ENCODE measurements around the gene FBXO27. TPM values are rescaled to one million over a fixed set of nuclear protein-coding genes. Genes with fewer than 3 reads are reported as not detected.

FBXO27 gene
- total RNA-seq, result 10 to 100 TPM; 15.9 to 26.4 TPM

- WGBS, result 3% methylated on average over 66 of the region's 66 CpGs
These were observed at the start of gene FBXO27 for GRCh38 chr19:39032063-39032918. TSS of gene FBXO27 (minus strand) at chr19:39032549. CDS start at chr19:39032227, 322 bp downstream.

DNA sequence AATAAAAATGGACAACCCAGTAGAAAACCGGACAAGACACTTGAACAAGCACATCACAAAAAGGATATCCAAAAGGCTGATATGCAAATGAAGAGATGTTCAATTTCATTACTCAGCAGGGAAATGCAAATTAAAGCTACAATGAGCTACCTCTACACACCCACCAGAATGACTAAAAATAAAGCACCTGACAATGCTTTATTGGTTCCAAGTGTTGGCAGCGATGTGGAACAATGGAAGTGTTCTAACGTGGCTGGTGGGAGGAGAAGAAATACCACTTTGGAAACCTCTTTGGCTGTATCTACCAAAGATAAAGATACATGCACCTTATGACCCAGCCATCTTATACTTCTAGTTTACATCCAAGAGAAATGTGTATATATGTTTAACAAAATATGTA is 48.1 kb upstream of the FBXO27 start:
- WGBS, result 47% methylated on average over 3 of the region's 3 CpGs
- Histone ChIP-seq H3K4me3 (no peak overlapping the region), H3K9me3 (no peaks in the 10 kb centered on the region), H3K4me1 (replicated peaks) (peaks cover 2% of the 10 kb centered on the region), H3K36me3 (no peaks in the 10 kb centered on the region), H3K27ac (no peak overlapping the region), H3K27me3 (replicated peaks; ENCODE audit: insufficient read depth) (peaks cover 3% of the 10 kb centered on the region)
- intact Hi-C loops (cut with DNase I), result no loop called here
- no peak for TF ChIP-seq POLR2AphosphoS5 (IDR thresholded peaks at IDR 0.05)
- TF ChIP-seq, protein P1, sequence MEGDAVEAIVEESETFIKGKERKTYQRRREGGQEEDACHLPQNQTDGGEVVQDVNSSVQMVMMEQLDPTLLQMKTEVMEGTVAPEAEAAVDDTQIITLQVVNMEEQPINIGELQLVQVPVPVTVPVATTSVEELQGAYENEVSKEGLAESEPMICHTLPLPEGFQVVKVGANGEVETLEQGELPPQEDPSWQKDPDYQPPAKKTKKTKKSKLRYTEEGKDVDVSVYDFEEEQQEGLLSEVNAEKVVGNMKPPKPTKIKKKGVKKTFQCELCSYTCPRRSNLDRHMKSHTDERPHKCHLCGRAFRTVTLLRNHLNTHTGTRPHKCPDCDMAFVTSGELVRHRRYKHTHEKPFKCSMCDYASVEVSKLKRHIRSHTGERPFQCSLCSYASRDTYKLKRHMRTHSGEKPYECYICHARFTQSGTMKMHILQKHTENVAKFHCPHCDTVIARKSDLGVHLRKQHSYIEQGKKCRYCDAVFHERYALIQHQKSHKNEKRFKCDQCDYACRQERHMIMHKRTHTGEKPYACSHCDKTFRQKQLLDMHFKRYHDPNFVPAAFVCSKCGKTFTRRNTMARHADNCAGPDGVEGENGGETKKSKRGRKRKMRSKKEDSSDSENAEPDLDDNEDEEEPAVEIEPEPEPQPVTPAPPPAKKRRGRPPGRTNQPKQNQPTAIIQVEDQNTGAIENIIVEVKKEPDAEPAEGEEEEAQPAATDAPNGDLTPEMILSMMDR (IDR thresholded peaks at IDR 0.05), result no peak
- no peak for TF ChIP-seq POLR2A (IDR thresholded peaks at IDR 0.05)
- no peak for DNase-seq (ENCODE audit: low spot score)

More at GRCh38 chr19:39032063-39032918, at the start of gene FBXO27:
- no peaks in the 10 kb centered on the region for H3K4me1 ChIP-seq (replicated peaks)
- H3K27ac ChIP-seq, result peak within 1 kb of the TSS; percentile 74 to 79
- intact Hi-C loops (cut with DNase I), result no loop called here
- peak; percentile 10 for DNase-seq (ENCODE audit: low spot score)
- peak within 1 kb of the TSS; percentile 52 to 54 for H3K4me3 ChIP-seq
- H3K9me3 ChIP-seq, result no peaks in the 10 kb centered on the region
- no peaks in the 10 kb centered on the region for H3K27me3 ChIP-seq (replicated peaks; ENCODE audit: insufficient read depth)
- no peaks in the 10 kb centered on the region for H3K36me3 ChIP-seq
- TF ChIP-seq POLR2AphosphoS5 (IDR thresholded peaks at IDR 0.05) (no peak), POLR2A (IDR thresholded peaks at IDR 0.05) (no peak)
- TF ChIP-seq, protein P1 (IDR thresholded peaks at IDR 0.05), result no peak

GRCh38 chr19:39078436-39079200 is 46.3 kb upstream of the FBXO27 start:
- H3K27me3 ChIP-seq (replicated peaks; ENCODE audit: insufficient read depth), result peaks cover 3% of the 10 kb centered on the region
- intact Hi-C loops (cut with DNase I), result no loop called here
- no peak for DNase-seq (ENCODE audit: low spot score)
- no peaks in the 10 kb centered on the region for H3K4me1 ChIP-seq (replicated peaks)
- no peak overlapping the region for H3K4me3 ChIP-seq
- no peak overlapping the region for H3K27ac ChIP-seq
- no peaks in the 10 kb centered on the region for H3K36me3 ChIP-seq
- 59% methylated on average over 7 of the region's 7 CpGs for WGBS
- H3K9me3 ChIP-seq, result no peaks in the 10 kb centered on the region
- TF ChIP-seq POLR2AphosphoS5 (IDR thresholded peaks at IDR 0.05) (no peak), POLR2A (IDR thresholded peaks at IDR 0.05) (no peak)
- TF ChIP-seq, protein P1 (IDR thresholded peaks at IDR 0.05), result no peak

DNA sequence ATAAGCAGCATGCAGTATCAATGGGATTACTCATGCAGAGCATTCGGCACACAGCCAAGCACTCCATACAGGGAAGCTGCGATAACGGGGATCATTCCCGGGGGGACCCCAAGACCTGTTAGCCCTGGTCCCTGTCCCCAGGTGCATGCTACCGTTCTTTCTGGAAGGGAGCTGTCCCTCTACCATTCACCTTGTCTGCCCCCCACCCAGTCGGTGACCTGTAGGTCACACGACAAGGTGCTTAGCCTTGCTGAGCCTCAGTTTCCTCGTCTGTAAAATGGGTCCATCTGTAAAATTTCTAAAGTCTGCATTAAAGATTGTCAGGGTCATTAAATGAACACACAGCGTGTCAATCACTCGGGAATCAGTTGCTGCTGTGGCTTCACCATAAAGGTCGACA is 45.0 kb upstream of the FBXO27 start:
- no peaks in the 10 kb centered on the region for H3K9me3 ChIP-seq
- TF ChIP-seq, protein P1 (IDR thresholded peaks at IDR 0.05), result no peak
- no peak for TF ChIP-seq POLR2A (IDR thresholded peaks at IDR 0.05)
- no peak for TF ChIP-seq POLR2AphosphoS5 (IDR thresholded peaks at IDR 0.05)
- peaks cover 3% of the 10 kb centered on the region for H3K27me3 ChIP-seq (replicated peaks; ENCODE audit: insufficient read depth)
- no peak overlapping the region for H3K27ac ChIP-seq
- DNase-seq (ENCODE audit: low spot score), result no peak
- WGBS, result 95% methylated on average over 11 of the region's 11 CpGs
- no peaks in the 10 kb centered on the region for H3K4me1 ChIP-seq (replicated peaks)
- no peak overlapping the region for H3K4me3 ChIP-seq
- intact Hi-C loops (cut with DNase I), result no loop called here
- H3K36me3 ChIP-seq, result no peaks in the 10 kb centered on the region

Data from prostate gland (tissue), 2 donors.